Measurements from ENCODE around the gene FES.

DNA sequence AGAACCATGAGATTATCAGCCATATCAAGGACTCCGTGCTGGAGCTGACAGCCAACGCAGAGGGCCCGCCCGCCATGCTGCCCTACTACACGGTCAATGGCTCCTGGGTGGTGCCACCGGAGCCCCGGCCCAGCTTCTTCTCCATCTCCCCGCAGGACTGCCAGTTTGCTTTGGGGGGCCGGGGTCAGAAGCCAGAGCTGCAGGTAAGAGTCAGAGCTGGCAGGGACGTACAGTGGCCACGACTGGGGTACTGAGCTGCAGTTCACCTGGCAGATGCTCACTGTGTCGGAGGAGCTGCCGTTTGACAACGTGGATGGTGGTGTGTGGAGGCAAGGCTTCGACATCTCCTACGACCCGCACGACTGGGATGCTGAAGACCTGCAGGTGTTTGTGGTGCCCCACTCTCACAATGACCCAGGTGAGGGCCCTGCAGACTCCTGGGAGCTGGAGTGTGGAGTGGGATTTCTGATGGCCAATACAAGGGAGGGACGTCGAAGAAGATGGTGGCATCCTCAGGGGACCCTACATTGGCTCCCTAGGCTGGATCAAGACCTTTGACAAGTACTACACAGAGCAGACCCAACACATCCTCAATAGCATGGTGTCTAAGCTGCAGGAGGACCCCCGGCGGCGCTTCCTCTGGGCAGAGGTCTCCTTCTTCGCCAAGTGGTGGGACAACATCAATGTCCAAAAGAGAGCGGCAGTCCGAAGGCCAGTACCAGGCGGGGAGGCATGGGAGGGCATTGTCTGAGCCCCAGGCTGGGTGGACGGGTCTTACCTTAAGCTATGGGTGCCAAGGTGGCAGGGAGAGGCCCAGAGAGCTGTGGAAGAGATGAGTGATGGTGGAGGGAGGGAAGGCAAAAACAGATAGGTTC, 21.2 kb downstream of the FES start:
- no peak for TF ChIP-seq GATA2 (IDR thresholded peaks at IDR 0.05; ENCODE audit: low read depth, low read length)
- TF ChIP-seq GATA3 (IDR thresholded peaks at IDR 0.05; ENCODE audit: low read depth, low read length): no peak
